Kasumi-1 (cell line): Measurements from ENCODE around the gene LYRM4.

Source experiments
- DNase-seq, 2 experiments: peaks; one replicate each; lab custom pipeline; 2025; lab: John Stamatoyannopoulos, UW

LYRM4 gene

DNA sequence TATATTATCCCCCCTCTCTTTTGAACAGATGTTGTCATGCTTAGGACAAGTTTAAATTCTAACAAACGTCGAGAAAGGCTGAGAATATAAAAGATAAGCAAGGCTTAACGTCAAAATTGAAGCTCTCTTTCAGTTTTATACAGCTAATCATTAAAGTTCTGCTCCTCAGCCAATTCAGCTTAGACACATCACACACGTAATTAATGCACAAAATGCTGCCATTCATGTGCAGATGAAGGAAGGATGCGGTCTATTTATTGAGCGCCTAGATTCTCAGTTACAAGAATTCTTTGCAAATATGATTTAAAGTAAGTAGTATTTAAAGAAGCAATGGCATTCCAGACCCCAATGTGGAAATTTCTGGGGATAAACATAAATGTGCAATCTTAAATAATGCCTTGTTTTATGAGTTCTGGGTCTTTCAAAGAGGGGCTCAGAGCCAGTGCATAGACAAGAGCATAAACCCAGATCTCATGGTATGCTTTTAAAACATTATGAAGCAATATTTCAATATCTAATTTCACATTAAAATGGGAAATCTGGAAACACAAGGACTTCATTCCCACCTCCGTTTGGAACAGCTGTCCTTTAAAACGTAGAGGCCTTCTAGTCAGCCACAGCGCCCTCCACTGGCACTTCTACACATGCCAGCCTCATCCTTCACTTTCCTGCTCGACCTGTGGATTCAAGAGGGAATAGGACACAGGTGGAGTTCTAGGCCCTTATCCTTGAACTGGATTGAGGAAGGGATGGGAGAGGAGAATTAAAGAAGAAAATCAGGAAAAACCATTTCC, 85.8 kb downstream of the LYRM4 start:
- DNase-seq = peak; percentile 50 to 62

DNA sequence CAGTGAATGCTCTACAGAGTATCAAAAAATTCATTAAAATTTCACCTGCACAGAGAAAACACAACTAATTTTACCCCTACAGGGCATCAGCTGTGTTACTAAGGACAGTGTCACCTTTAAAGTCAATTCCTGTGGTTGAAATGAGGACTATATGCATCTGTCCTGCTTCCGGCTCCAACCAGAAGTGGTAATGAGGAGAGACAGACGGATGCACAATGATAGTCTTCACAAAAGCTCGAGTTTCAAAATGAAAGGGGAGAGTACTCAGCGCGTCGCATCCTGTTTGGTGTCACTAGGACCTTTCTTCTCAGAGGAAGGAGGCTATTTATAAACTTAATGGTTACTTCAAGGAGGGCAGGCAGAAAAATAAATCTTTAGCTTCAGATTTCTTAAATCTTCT, 86.5 kb downstream of the LYRM4 start:
- DNase-seq = peak; percentile 95 to 96

GRCh38 chr6:5173810-5174209, 86.9 kb downstream of the LYRM4 start:
- DNase-seq = peak in 1 of 2 experiments; percentile 17

DNA sequence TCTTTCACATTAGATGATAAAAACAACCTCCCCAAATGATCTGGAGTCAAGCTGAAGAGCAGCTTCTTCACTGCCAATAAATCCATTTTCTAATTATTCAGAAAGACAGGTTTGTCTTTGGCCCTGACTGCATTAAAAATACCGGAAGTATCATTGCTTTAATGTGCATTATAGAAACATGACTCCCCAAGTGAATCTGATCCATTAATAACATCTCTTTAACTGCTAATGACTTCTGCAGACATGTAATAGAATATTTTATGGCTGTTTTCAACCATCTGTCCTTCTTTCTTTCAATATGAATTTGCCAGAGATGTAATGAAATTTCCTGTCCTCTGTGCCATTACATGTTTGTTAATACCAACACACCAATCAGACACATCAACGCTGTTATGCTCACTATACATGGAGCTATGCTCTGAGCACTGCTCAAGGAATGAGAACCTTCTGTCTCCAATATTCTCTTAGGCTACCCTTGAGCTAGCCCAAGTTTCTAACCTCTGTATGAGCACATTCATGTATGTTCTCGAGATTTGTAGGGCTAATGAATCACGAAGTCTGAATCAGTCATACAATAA, 87.8 kb downstream of the LYRM4 start:
- DNase-seq = no peak

DNA sequence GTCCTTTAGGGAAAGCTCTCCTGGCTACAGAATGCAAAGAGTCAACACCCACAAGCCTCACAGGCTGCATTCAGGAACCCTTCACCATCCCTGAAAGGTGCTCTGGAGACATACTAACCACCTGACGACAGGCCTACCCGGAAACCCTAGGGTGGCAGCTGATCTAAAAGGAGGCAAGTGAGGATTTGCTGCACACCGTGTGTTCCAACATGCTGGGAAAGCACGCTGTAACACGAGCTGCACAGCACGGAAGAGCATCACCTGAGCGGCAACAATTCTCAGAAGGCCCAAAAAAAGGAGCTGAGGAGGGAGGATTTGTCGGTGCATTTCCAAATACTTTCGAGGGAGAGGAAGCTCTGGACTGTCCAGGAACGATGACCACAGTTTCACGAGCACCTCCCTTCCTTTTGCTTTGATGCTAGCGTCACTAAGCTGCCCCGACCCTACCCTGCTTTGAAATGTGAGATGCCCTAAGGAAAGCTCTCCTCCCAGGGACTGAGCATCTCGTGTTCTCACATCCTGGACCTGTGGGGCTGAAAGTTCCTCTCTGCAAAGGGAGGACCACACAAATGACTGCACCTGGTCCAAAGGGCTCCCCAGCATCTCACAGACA, 88.6 kb downstream of the LYRM4 start:
- no peak for DNase-seq

- no peak for DNase-seq
These were observed 93.2 kb downstream of the LYRM4 start for GRCh38 chr6:5167501-5167900.

GRCh38 chr6:5164092-5164491, 96.7 kb downstream of the LYRM4 start:
- DNase-seq = no peak

DNA sequence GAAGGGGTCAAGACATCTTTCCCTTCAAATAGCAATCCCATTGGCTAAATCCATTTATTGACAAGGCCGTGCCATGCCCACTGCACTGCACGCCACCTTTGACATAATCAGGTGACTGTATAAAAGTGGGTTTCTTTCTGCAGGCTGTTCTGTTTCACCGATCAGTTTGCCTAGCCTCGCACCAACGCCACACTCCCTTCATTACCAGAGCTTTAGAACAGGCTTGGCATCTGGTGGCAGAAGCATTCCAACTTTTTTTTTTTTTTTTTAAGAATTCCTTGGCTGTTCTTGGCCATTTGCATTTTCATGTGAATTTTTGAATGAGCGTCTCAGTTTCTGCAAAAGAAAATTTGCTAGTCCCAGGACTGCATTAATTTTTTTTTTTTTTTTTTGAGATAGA, 97.5 kb downstream of the LYRM4 start:
- no peak for DNase-seq

DNA sequence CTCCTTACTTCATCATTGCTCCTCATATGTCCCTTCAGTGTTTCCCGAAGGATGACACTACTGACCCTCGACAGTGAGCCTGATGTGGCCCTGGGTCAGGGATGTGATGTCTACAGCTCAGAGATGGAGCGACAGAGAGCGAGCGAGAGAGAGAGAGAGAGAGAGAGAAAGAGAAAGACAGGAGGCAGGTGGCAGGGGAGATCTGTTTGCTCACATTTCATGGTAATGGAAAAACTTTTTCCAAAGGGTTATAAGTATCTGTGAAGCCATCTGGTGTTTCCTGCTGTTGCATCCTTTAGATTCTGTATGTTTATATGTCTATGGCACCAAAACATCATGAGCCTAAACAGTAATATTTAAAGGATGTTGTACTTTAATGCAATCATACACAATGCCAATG, 98.4 kb downstream of the LYRM4 start:
- no peak for DNase-seq

GRCh38 chr6:5160206-5160605, 100.5 kb downstream of the LYRM4 start:
- DNase-seq = no peak

DNA sequence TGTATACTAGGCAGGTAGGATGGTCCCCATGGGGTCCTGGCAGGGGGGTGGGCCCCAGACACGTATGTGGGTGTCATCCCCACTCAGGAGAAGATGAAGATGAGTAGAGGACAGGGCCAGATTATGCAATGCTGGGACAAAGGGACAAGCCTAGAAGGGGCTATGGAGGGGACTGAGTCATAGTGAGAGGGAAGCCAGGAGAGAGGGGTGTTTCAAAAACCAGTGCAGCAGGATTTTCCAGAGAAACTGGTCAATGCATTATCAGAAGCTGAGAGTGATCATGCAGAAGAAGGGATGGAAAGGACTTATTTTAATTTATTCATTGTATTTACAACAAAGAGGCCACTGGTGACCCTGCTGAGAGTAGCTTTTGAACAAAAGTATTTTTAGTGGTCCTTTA, 101.6 kb downstream of the LYRM4 start:
- DNase-seq = no peak

DNA sequence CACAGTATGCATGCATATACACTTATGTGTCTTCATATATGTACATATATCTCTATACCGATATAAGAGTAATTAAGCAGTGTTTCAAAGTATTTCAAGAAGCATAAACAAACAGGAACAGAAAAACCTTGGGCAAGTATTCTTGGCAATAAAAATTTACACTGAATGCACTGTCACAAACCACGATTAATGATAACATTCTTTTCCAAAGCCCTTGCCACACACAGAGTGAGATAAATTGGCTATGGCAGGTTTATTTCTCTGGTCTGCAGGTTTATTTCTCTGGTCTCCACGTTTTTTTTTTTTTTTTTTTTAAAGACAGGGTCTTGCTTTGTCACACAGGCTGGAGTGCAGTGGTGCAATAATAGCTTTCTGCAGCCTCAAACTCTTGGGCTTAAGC, 102.6 kb downstream of the LYRM4 start:
- no peak for DNase-seq

DNA sequence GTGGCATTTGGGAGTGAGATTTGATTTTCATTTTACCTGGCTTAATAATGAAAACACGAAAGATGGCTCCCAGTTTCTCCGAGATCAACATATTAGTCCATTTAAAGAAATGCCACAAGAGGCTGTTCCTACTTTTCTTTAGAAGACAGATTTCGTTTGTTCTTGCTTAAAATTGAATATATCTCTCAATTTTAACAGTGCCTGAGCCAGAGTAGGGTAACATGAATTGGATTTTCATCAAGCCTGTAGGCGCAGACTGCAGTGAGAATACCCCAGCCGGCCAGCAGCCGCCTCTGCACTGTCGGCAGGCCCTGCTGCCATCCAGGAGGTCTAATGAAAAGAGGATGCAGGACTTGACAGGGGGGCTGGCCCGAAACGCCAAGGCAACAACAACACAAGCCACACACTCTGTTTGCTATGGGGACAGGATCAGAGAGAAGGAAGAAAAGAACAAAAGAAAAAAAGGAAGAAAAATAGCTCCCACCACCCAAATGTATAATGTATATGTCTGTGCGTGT, 103.1 kb downstream of the LYRM4 start:
- DNase-seq = no peak

DNA sequence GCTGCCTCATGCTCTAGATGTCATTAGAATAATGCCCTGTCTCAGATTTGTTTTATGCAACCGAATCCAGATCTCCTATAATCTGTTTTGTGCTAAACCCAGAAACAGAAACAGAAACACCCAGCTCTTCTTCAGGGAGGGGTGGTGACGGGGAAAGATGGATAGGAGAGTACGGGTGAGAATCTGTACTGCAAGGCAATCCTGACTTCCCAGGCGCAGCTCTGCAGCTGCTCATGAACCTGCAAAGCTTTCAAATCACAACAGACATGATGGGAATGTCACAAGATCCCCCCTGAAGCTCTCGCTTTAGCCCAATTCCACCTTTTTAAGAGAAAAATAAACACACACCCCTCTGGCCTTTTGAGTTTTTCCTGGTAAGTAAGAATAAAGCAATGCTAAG, 104.1 kb downstream of the LYRM4 start:
- no peak for DNase-seq

GRCh38 chr6:5155906-5156305, 104.8 kb downstream of the LYRM4 start:
- no peak for DNase-seq

DNA sequence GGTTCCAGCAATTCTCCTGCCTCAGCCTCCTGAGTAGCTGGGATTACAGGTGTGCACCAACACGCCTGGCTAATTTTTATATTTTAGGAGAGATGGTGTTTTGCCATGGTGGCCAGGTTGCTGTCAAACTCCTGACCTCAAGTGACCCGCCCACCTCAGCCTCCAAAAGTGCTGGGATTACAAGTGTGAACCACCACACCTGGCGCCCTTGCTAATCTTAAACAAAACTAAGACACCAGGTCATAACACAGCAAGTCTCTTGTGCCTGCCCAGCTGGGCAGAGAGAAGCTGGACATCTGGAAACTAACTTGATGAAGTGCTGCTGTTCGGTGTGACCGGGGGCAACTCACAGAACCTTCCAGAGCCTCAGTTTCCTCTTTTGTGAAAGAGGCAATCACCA, 107.6 kb downstream of the LYRM4 start:
- DNase-seq = no peak

DNA sequence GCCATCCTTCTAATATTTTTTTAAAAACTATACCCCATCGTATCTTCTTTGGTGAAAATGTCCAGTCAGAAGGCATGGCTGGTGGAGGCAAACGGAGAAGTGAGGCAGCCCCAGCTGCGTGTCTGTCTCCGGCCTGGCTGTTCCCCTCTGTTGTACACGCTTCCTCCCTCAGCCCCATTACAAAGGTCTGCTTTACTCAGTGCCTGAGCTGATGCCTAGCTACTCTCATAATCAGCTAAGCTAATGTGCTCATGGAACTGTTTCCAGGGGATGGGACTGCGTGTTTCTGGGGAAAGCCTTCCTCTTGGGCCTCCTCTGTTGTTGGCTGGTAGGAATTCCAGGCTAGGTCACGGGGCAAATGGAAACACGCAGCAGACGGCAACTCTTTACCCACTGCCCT, 108.3 kb downstream of the LYRM4 start:
- peak; percentile 63 to 73 for DNase-seq

GRCh38 chr6:5151955-5152401, 108.8 kb downstream of the LYRM4 start:
- no peak for DNase-seq

- no peak for DNase-seq
These were observed 109.3 kb downstream of the LYRM4 start for GRCh38 chr6:5151360-5151954.

DNA sequence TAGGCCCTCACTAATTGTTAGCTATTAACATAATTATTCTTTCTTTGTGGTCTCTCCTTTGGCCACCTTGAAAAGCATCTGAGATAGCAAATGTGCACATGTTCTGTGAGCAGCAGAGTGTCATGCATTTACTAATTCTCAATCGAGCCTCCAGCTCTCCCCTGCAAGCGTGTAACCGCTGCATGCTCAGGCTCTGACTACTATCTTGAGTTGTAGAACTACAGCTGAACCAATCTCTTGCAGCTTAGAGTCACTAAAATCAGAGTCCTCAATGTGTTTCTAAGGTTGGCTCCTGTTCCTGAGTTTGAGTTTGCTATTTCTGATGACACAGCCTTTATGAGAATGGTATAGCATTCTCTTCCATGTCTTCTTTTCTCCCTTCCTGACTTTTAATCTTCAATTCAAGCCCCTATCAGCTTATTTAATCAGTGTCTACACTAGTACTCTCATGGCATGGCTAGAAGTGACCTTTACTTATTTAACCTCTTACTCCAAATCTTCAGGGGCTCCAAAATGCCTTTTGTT, 110.1 kb downstream of the LYRM4 start:
- DNase-seq = no peak

- DNase-seq = no peak
These were observed 110.9 kb downstream of the LYRM4 start for GRCh38 chr6:5149891-5150290.

- DNase-seq = no peak
These were observed 111.5 kb downstream of the LYRM4 start for GRCh38 chr6:5149159-5149704.
